Measurements from ENCODE around the gene SF1. TPM values are rescaled to one million over a fixed set of nuclear protein-coding genes. Genes with fewer than 3 reads are reported as not detected.

Gene SF1
- total RNA-seq, 2 experiments from 2014 or later, result 247 to 535 TPM

- no peak overlapping the region for H3K4me2 ChIP-seq (ENCODE audit: low read length)
- H3K36me3 ChIP-seq (ENCODE audit: insufficient read depth, low read length), result peaks cover 99% of the 10 kb centered on the region
- no peaks in the 10 kb centered on the region for H3K9me3 ChIP-seq (ENCODE audit: low read length)
- BruUV-seq (replicated peaks), result no TSS peak
- H3K4me3 ChIP-seq (ENCODE audit: low read depth, low read length, poor library complexity, severe bottlenecking), result no peak overlapping the region
- CTCF ChIA-PET (ENCODE audit: unreplicated experiment), result interaction anchor here (0.8 kb wide), 1 partner anchor 80 kb away, joined by 3 read pairs; no protein-coding TSS in a partner anchor
- H4K20me1 ChIP-seq (ENCODE audit: insufficient read depth, low read length), result peaks cover 61% of the 10 kb centered on the region
- TF ChIP-seq EZH2phosphoT487 (IDR thresholded peaks at IDR 0.05; ENCODE audit: borderline replicate concordance, low read depth, low read length) (no peak), CTCF (conservative IDR thresholded peaks at IDR 0.05; ENCODE audit: low read length) (no peak)
- H3K27ac ChIP-seq (ENCODE audit: low read depth, low read length, poor library complexity, severe bottlenecking), result no peak overlapping the region
- peaks cover 50% of the 10 kb centered on the region for H3K4me1 ChIP-seq (ENCODE audit: insufficient read depth, low read length, poor library complexity, severe bottlenecking)
- intact Hi-C loops (cut with micrococcal nuclease; ENCODE audit: unreplicated experiment), result no loop called here
- POLR2A ChIA-PET, result no interaction called here
- no peak for DNase-seq (ENCODE audit: low spot score)
- no peaks in the 10 kb centered on the region for H3K9me2 ChIP-seq (ENCODE audit: insufficient read depth, low read length)
- H2AFZ ChIP-seq (ENCODE audit: low read length), result no peak overlapping the region
- peaks cover 62% of the 10 kb centered on the region for H3K79me2 ChIP-seq (ENCODE audit: insufficient read depth, low read depth, low read length)
Observed at GRCh38 chr11:64768300-64768694, 10.0 kb downstream of the SF1 start.

- H3K9me3 ChIP-seq (ENCODE audit: low read length), result no peaks in the 10 kb centered on the region
- peak; percentile 78 for DNase-seq (ENCODE audit: low spot score)
- no peak overlapping the region for H3K27ac ChIP-seq (ENCODE audit: low read depth, low read length, poor library complexity, severe bottlenecking)
- TF ChIP-seq CTCF (conservative IDR thresholded peaks at IDR 0.05; ENCODE audit: low read length) (peak; percentile 90), EZH2phosphoT487 (IDR thresholded peaks at IDR 0.05; ENCODE audit: borderline replicate concordance, low read depth, low read length) (no peak)
- no peak overlapping the region for H3K4me2 ChIP-seq (ENCODE audit: low read length)
- H4K20me1 ChIP-seq (ENCODE audit: insufficient read depth, low read length), result peaks cover 55% of the 10 kb centered on the region
- intact Hi-C loops (cut with micrococcal nuclease; ENCODE audit: unreplicated experiment), result loop anchor here (1.0 kb wide), 1 partner anchor 24 kb away; no protein-coding TSS in a partner anchor
- no peak overlapping the region for H3K4me3 ChIP-seq (ENCODE audit: low read depth, low read length, poor library complexity, severe bottlenecking)
- CTCF ChIA-PET (ENCODE audit: unreplicated experiment), result interaction anchor here (0.8 kb wide), 1 partner anchor 81 kb away, joined by 3 read pairs; no protein-coding TSS in a partner anchor
- POLR2A ChIA-PET, result no interaction called here
- no TSS peak for BruUV-seq (replicated peaks)
- H3K9me2 ChIP-seq (ENCODE audit: insufficient read depth, low read length), result no peaks in the 10 kb centered on the region
- H2AFZ ChIP-seq (ENCODE audit: low read length), result no peak overlapping the region
- peaks cover 50% of the 10 kb centered on the region for H3K4me1 ChIP-seq (ENCODE audit: insufficient read depth, low read length, poor library complexity, severe bottlenecking)
- H3K36me3 ChIP-seq (ENCODE audit: insufficient read depth, low read length), result peaks cover 99% of the 10 kb centered on the region
- H3K79me2 ChIP-seq (ENCODE audit: insufficient read depth, low read depth, low read length), result peaks cover 56% of the 10 kb centered on the region
Observed at GRCh38 chr11:64767344-64768299, 10.7 kb downstream of the SF1 start.

- H2AFZ ChIP-seq (ENCODE audit: low read length), result no peak overlapping the region
- no peak overlapping the region for H3K27ac ChIP-seq (ENCODE audit: low read depth, low read length, poor library complexity, severe bottlenecking)
- peaks cover 48% of the 10 kb centered on the region for H3K79me2 ChIP-seq (ENCODE audit: insufficient read depth, low read depth, low read length)
- H3K4me1 ChIP-seq (ENCODE audit: insufficient read depth, low read length, poor library complexity, severe bottlenecking), result peaks cover 50% of the 10 kb centered on the region
- no peak overlapping the region for H3K4me2 ChIP-seq (ENCODE audit: low read length)
- H3K4me3 ChIP-seq (ENCODE audit: low read depth, low read length, poor library complexity, severe bottlenecking), result no peak overlapping the region
- no peak for DNase-seq (ENCODE audit: low spot score)
- POLR2A ChIA-PET, result no interaction called here
- CTCF ChIA-PET (ENCODE audit: unreplicated experiment), result no interaction called here
- TF ChIP-seq CTCF (conservative IDR thresholded peaks at IDR 0.05; ENCODE audit: low read length) (no peak), EZH2phosphoT487 (IDR thresholded peaks at IDR 0.05; ENCODE audit: borderline replicate concordance, low read depth, low read length) (no peak)
- H3K9me2 ChIP-seq (ENCODE audit: insufficient read depth, low read length), result no peaks in the 10 kb centered on the region
- H3K9me3 ChIP-seq (ENCODE audit: low read length), result no peaks in the 10 kb centered on the region
- H3K36me3 ChIP-seq (ENCODE audit: insufficient read depth, low read length), result peaks cover 97% of the 10 kb centered on the region
- no TSS peak for BruUV-seq (replicated peaks)
- intact Hi-C loops (cut with micrococcal nuclease; ENCODE audit: unreplicated experiment), result loop anchor here (1.0 kb wide), 1 partner anchor 24 kb away; no protein-coding TSS in a partner anchor
- H4K20me1 ChIP-seq (ENCODE audit: insufficient read depth, low read length), result peaks cover 47% of the 10 kb centered on the region
Observed at GRCh38 chr11:64766881-64767280, 11.5 kb downstream of the SF1 start.
